Neuronal stem cell (in vitro differentiated cells): ENCODE measurements around the gene COL25A1.

Experiments used
- DNase-seq: peaks from one replicate; pipeline ENCODE4 v3.0.0-alpha.2; 2013; ENCODE audit warnings: low spot score
- H2AFZ ChIP-seq: one replicate; pipeline ENCODE4 v1.6.1; 2013; ENCODE audit warnings: mild to moderate bottlenecking, low read length, inconsistent platforms
- H2AK5ac ChIP-seq: 2 replicates; pipeline ENCODE4 v1.6.1; 2013; ENCODE audit warnings: low read depth, mild to moderate bottlenecking, inconsistent platforms, low read length, moderate library complexity, mixed read lengths
- H2BK120ac ChIP-seq: 2 replicates; pipeline ENCODE4 v1.6.1; 2013; ENCODE audit warnings: low read depth, mild to moderate bottlenecking, inconsistent platforms, low read length, moderate library complexity, mixed read lengths
- H2BK12ac ChIP-seq: one replicate; pipeline ENCODE4 v1.6.1; 2013; ENCODE audit warnings: low read length, inconsistent platforms
- H2BK15ac ChIP-seq: 2 replicates; pipeline ENCODE4 v1.6.1; 2013; ENCODE audit warnings: mild to moderate bottlenecking, low read length, inconsistent platforms, mixed read lengths
- H2BK5ac ChIP-seq: one replicate; pipeline ENCODE4 v1.6.1; 2013; ENCODE audit warnings: inconsistent platforms, mild to moderate bottlenecking, low read length, moderate library complexity
- H3K14ac ChIP-seq: one replicate; pipeline ENCODE4 v1.6.1; 2013; ENCODE audit warnings: low read length, inconsistent platforms
- H3K18ac ChIP-seq: 2 replicates; pipeline ENCODE4 v1.6.1; 2013; ENCODE audit warnings: low read length, inconsistent platforms
- H3K23ac ChIP-seq: 2 replicates; pipeline ENCODE4 v1.6.1; 2013; ENCODE audit warnings: low read depth, mild to moderate bottlenecking, mixed read lengths, low read length, inconsistent platforms; ENCODE audit not compliant: poor library complexity
- H3K27ac ChIP-seq: replicated peaks from 3 replicates; pipeline ENCODE4 v1.5.1; 2013; ENCODE audit warnings: low read length, inconsistent platforms
- H3K27me3 ChIP-seq, 3 experiments: 2 replicates each; pipeline ENCODE4 v1.6.1; 2013; ENCODE audit warnings: low read length in 3 of 3, mild to moderate bottlenecking in 2 of 3, inconsistent platforms in 1 of 3, low read depth in 1 of 3, mixed read lengths in 1 of 3, moderate library complexity in 1 of 3; ENCODE audit not compliant: control insufficient read depth in 3 of 3, insufficient read depth in 3 of 3
- H3K36me3 ChIP-seq, 2 donors: replicated peaks in 1 of 2; 2 replicates each; pipeline ENCODE4 v1.6.1; 2013; ENCODE audit warnings: low read length in 2 of 2; ENCODE audit not compliant: control insufficient read depth in 2 of 2, insufficient read depth in 2 of 2
- H3K4ac ChIP-seq: 2 replicates; pipeline ENCODE4 v1.6.1; 2013; ENCODE audit warnings: inconsistent platforms, mild to moderate bottlenecking, low read length, moderate library complexity
- H3K4me1 ChIP-seq, 2 donors: 1 replicate in 1 of 2; 2 replicates in 1 of 2; pipeline ENCODE4 v1.6.1; 2013; ENCODE audit warnings: low read length in 2 of 2, low read depth in 1 of 2; ENCODE audit not compliant: control insufficient read depth in 2 of 2, insufficient read depth in 1 of 2
- H3K4me2 ChIP-seq: one replicate; pipeline ENCODE4 v1.6.1; 2013; ENCODE audit warnings: mild to moderate bottlenecking, low read length, inconsistent platforms; ENCODE audit not compliant: insufficient read depth, poor library complexity, severe bottlenecking
- H3K4me3 ChIP-seq, 2 donors: 2 replicates each; pipeline ENCODE4 v1.5.1; 2013; ENCODE audit warnings: low read length in 2 of 2, mild to moderate bottlenecking in 2 of 2, inconsistent platforms in 1 of 2, moderate library complexity in 1 of 2
- H3K79me1 ChIP-seq: one replicate; pipeline ENCODE4 v1.6.1; 2013; ENCODE audit warnings: low read depth, mild to moderate bottlenecking, inconsistent platforms, low read length, moderate library complexity
- H3K9ac ChIP-seq: one replicate; pipeline ENCODE4 v1.6.1; 2013; ENCODE audit warnings: mild to moderate bottlenecking, low read depth, low read length, inconsistent platforms; ENCODE audit not compliant: poor library complexity
- H3K9me3 ChIP-seq, 2 donors: replicated peaks in 1 of 2; 2 replicates each; pipeline versions ENCODE3 to v1.6.1; 2013; ENCODE audit warnings: low read length in 2 of 2, mild to moderate bottlenecking in 2 of 2, inconsistent platforms in 1 of 2, low read depth in 1 of 2, mixed read lengths in 1 of 2, moderate library complexity in 1 of 2; ENCODE audit not compliant: control insufficient read depth in 2 of 2, insufficient read depth in 1 of 2
- H4K8ac ChIP-seq: one replicate; pipeline ENCODE4 v1.6.1; 2013; ENCODE audit warnings: low read depth, mild to moderate bottlenecking, inconsistent platforms, low read length, moderate library complexity
- H4K91ac ChIP-seq: one replicate; pipeline ENCODE4 v1.6.1; 2013; ENCODE audit warnings: low read length, low read depth, mild to moderate bottlenecking, inconsistent platforms; ENCODE audit not compliant: poor library complexity
- WGBS, 2 donors: extraction: QIAGEN DNeasy Blood & Tissue Kit; methylation state at CpG; one replicate each; pipeline ENCODE4 v1.1.7; 2013; ENCODE audit warnings: missing lambda C conversion rate in 2 of 2, mixed read lengths in 1 of 2; ENCODE audit not compliant: insufficient read length in 2 of 2, insufficient replicate concordance in 1 of 2; ENCODE audit errors: extremely low coverage in 2 of 2; 5-methylcytosine and 5-hydroxymethylcytosine counted together

Gene COL25A1

GRCh38 chr4:108766058-108766457, 536.4 kb downstream of the COL25A1 start:
- no peak overlapping the region for H3K4me3 ChIP-seq

GRCh38 chr4:108763986-108764385, 538.5 kb downstream of the COL25A1 start:
- Histone ChIP-seq H3K9ac (no peak overlapping the region), H3K4me3 (no peak overlapping the region), H2AK5ac (no peak overlapping the region), H3K36me3 (no peaks in the 10 kb centered on the region), H3K4me2 (no peak overlapping the region), H4K8ac (no peak overlapping the region), H3K9me3 (no peaks in the 10 kb centered on the region), H3K79me1 (no peaks in the 10 kb centered on the region), H3K4me1 (no peaks in the 10 kb centered on the region), H2AFZ (no peak overlapping the region), H4K91ac (no peak overlapping the region), H3K18ac (no peak overlapping the region), H3K27me3 (peaks cover 0 to 46% (median 7%) of the 10 kb centered on the region in 3 experiments), H2BK120ac (no peak overlapping the region), H3K14ac (no peak overlapping the region), H2BK5ac (no peak overlapping the region), H3K27ac (no peak overlapping the region), H3K4ac (no peak overlapping the region), H2BK12ac (no peak overlapping the region), H2BK15ac (no peak overlapping the region), H3K23ac (no peak overlapping the region)
- DNase-seq = no peak
- WGBS, 2 donors = no CpG with 5 or more reads among the region's 4 CpGs

More at GRCh38 chr4:108766058-108766457, 536.4 kb downstream of the COL25A1 start:
- Histone ChIP-seq H2BK12ac (no peak overlapping the region), H3K14ac (no peak overlapping the region), H4K91ac (no peak overlapping the region), H3K18ac (no peak overlapping the region), H2BK5ac (no peak overlapping the region), H3K27me3 (peaks cover 0 to 33% (median 7%) of the 10 kb centered on the region in 3 experiments), H2BK120ac (no peak overlapping the region), H3K36me3 (no peaks in the 10 kb centered on the region), H3K9me3 (no peaks in the 10 kb centered on the region), H3K4ac (no peak overlapping the region), H2AK5ac (no peak overlapping the region), H2BK15ac (no peak overlapping the region), H2AFZ (no peak overlapping the region), H3K9ac (no peak overlapping the region), H3K27ac (no peak overlapping the region), H3K4me2 (no peak overlapping the region), H4K8ac (no peak overlapping the region), H3K4me1 (no peaks in the 10 kb centered on the region), H3K23ac (no peak overlapping the region), H3K79me1 (no peaks in the 10 kb centered on the region)
- no peak for DNase-seq
- WGBS, 2 donors = no CpG with 5 or more reads among the region's 3 CpGs

- Histone ChIP-seq H3K23ac (no peak overlapping the region), H4K8ac (no peak overlapping the region), H3K36me3 (no peaks in the 10 kb centered on the region), H2BK120ac (no peak overlapping the region), H2BK5ac (no peak overlapping the region), H3K4ac (no peak overlapping the region), H3K27ac (no peak overlapping the region), H3K9ac (no peak overlapping the region), H3K18ac (no peak overlapping the region), H2AK5ac (no peak overlapping the region), H3K79me1 (no peaks in the 10 kb centered on the region), H2BK15ac (no peak overlapping the region), H3K4me1 (no peaks in the 10 kb centered on the region), H3K14ac (no peak overlapping the region), H3K4me2 (peak overlapping the region; percentile 97), H3K4me3 (peak overlapping the region; percentile 47 to 85), H4K91ac (no peak overlapping the region), H3K27me3 (peaks cover 0 to 46% (median 7%) of the 10 kb centered on the region in 3 experiments), H3K9me3 (no peaks in the 10 kb centered on the region), H2BK12ac (no peak overlapping the region), H2AFZ (peak overlapping the region; percentile 94)
- DNase-seq = no peak
- no CpG with 5 or more reads among the region's 11 CpGs for WGBS, 2 donors
Observed at GRCh38 chr4:108763226-108763593, 539.2 kb downstream of the COL25A1 start.

GRCh38 chr4:108762559-108763225, 539.8 kb downstream of the COL25A1 start, which contains the start of gene ETNPPL:
TSS of gene ETNPPL (minus strand) at chr4:108763053. CDS start at chr4:108762898, 155 bp downstream.
- H3K27ac ChIP-seq = no peak within 1 kb of the TSS
- H2AK5ac ChIP-seq = no peak within 1 kb of the TSS
- H3K4me2 ChIP-seq = peak within 1 kb of the TSS; percentile 97
- no peak within 1 kb of the TSS for H4K91ac ChIP-seq
- H3K23ac ChIP-seq = peak within 1 kb of the TSS; percentile 75
- H4K8ac ChIP-seq = no peak within 1 kb of the TSS
- WGBS, 2 donors = no CpG with 5 or more reads among the region's 61 CpGs
- H2BK15ac ChIP-seq = peak within 1 kb of the TSS; percentile 55
- H3K36me3 ChIP-seq = no peaks in the 10 kb centered on the region
- no peaks in the 10 kb centered on the region for H3K79me1 ChIP-seq
- H3K27me3 ChIP-seq = peaks cover 0 to 46% (median 7%) of the 10 kb centered on the region in 3 experiments
- DNase-seq = peak; percentile 53
- H2BK12ac ChIP-seq = peak within 1 kb of the TSS; percentile 87
- H2AFZ ChIP-seq = peak within 1 kb of the TSS; percentile 94
- H3K9ac ChIP-seq = peak within 1 kb of the TSS; percentile 92
- H3K9me3 ChIP-seq = no peaks in the 10 kb centered on the region
- H3K4ac ChIP-seq = no peak within 1 kb of the TSS
- no peaks in the 10 kb centered on the region for H3K4me1 ChIP-seq
- H2BK120ac ChIP-seq = no peak within 1 kb of the TSS
- no peak within 1 kb of the TSS for H3K14ac ChIP-seq
- H2BK5ac ChIP-seq = peak within 1 kb of the TSS; percentile 61
- H3K18ac ChIP-seq = peak within 1 kb of the TSS; percentile 92
- peak within 1 kb of the TSS; percentile 47 to 85 for H3K4me3 ChIP-seq
